Activated CD4-positive, CD25-positive, alpha-beta regulatory T cell (primary cell): ENCODE data around the gene CFAP58.

Experiments used
- DNase-seq, 4 experiments: peaks; one replicate each; lab custom pipeline; 2025; lab: John Stamatoyannopoulos, UW

Gene CFAP58, protein sequence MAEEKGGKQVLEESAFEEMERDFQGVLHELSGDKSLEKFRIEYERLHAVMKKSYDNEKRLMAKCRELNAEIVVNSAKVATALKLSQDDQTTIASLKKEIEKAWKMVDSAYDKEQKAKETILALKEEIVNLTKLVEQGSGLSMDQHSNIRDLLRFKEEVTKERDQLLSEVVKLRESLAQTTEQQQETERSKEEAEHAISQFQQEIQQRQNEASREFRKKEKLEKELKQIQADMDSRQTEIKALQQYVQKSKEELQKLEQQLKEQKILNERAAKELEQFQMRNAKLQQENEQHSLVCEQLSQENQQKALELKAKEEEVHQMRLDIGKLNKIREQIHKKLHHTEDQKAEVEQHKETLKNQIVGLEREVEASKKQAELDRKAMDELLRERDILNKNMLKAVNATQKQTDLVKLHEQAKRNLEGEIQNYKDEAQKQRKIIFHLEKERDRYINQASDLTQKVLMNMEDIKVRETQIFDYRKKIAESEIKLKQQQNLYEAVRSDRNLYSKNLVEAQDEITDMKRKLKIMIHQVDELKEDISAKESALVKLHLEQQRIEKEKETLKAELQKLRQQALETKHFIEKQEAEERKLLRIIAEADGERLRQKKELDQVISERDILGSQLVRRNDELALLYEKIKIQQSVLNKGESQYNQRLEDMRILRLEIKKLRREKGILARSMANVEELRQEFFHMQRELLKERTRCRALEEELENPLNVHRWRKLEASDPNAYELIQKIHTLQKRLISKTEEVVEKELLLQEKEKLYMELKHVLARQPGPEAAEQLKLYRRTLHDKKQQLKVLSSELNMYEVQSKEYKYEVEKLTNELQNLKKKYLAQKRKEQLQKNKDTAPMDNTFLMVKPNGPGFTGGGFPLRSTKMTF

GRCh38 chr10:104353325-104354048, at the start of gene CFAP58:
CFAP58 (plus strand) TSS chr10:104353833; CDS start chr10:104353898, 65 bp downstream.
- DNase-seq, result peak; percentile 68 to 75 (median 73)

- DNase-seq, result no peak
Measured at GRCh38 chr10:104304356-104304745, 49.3 kb upstream of the CFAP58 start.

GRCh38 chr10:104304927-104305326, 48.7 kb upstream of the CFAP58 start:
- DNase-seq, result no peak

- no peak for DNase-seq
Measured at GRCh38 chr10:104306897-104307296, 46.7 kb upstream of the CFAP58 start.

DNA sequence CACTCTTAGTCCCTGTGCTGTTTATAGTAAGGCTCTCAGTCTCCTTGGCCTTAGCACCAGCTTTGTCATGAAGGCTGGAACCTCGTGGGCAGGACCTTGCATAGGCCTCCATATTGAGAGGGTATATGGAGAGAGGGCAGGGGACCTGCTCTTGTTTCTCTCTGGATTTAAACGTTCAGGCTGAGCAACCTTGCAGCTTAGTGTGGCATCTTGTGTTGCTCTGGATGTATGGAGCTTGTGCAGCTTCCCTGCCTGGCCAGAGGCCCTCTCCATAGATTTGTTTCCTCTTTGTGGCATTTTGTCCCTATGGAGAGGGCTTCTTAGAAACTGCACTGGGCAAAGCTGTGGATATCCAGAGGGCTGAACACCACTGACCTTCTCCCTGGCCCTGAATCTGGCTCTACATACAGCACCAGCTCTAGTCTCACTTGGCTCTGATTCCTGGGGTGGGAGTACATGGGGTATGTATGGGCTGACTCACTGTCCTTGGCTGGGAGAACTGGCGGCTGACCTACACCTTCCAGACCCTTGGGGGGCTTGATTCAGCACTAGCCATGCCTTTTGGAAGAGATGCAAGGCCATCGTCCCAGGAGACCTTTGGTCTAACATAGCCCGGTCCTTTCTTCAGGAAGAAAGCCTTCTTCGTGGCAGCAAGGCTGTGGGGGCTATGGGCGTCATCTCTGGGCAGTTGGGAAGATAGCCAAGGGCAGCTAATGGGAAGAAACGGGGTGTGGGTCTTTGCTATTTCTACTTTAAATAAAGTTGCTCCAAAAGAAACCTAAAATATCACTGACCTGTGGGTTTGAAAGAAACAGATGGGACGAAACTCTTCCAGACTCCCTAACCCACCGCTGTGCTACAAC, 45.8 kb upstream of the CFAP58 start:
- no peak for DNase-seq

- DNase-seq, result no peak
Measured at GRCh38 chr10:104308439-104308903, 45.2 kb upstream of the CFAP58 start.

- DNase-seq, result no peak
Measured at GRCh38 chr10:104309980-104310978, 43.4 kb upstream of the CFAP58 start.

DNA sequence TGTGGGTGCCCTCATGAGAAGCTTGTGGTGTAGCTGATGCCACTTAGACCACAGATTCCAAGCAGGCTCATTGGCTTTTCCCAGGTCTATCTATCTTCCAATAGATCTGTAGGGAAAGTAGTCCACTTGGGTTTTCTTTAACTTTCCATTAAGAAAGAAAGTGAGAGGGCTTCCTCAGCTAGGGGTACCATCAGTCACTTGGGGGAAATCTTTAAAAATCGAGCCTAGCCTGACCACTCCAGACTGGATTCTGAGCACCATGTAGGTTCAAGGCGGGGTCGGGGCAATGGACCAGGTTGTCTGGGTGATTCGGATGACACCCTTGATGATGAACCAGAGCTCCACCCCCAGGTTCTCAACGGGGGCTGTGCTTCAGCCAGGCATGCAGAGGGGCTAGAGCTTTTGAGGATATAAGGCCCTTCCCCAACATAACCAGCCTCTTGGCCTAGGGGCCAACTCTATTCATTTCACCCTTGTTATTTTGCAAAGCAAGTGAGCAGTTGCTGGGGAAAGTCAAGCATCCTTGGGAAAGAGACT, 42.4 kb upstream of the CFAP58 start:
- no peak for DNase-seq

DNA sequence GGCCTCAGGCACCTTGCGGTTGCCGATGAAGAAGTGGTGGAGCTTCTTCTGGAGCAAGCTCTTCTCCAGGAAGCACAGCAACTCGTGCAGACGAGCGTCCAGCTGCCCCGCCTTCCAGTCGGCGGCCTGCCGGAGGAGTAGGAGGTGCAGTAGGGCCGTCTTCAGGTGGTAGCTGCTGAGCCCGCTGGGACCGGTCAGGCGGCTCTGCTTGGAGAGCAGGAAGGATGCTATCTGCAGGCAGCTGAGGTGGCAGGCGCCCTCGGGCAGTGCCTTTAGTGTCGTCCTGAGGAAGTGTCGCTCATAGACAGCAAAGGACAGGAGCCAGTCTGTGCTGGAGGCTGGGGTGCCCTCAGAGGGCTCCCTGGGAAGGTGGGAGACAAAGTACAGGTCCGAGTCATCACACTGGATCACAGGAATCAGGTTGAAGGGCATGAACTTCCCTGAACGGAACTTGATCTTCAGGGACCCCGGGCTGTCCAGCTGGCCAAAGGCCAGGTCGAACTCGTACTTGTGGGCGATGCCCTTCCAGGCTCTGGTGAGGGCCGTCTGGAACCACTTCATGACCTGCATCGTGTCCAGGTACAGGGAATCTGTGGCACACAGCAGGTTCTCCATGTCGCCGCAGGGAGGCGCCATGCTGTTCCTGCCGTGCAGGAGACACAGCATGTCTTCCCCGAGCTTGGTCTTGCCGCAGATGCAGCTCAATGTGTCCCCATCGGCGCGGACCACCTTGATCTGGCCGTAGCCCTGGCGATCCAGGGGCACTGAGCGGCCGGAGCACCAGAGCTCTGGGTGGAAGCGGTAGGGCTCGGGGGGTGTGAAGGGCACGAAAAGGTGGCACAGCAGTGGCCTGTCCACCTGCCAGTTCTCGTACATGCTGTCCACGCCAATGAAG, 38.8 kb upstream of the CFAP58 start:
- DNase-seq, result no peak

GRCh38 chr10:104315486-104315921, 38.1 kb upstream of the CFAP58 start:
- DNase-seq, result no peak

DNA sequence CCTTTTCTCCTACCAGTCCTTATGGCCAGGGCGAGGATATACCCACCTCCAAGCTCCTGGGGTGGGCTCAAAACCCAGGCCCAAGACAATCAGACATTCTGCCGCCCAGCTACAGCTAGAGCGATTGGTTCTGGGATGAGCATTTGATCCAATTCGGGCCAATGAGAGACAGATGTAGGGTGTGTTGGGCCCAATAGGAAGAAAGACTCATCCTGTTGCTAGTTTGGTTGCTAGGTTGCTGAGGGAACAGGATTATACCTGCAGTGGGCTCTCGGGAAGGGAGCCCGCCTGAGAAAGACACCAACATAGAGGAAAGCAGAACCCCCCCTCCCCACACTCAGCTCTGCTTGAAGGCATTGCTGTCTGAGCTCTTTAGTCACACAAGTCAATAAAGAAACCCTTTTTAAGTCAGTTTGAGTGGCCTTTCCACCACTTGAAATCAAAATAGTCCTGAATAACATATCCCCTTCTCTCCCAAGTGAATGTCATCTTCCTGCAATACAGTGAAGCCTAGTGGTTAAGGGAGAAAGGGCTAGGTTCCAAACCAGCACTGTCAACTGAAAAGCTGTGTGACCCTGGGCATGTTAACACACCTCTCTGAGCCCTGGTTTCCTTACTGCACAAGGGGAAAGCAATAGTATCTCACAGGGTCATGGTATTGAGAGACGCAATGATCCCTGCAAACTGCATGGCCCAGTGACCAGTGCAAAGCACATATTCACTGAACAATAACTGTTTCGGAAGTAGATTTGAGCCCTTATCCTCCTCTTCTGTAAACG, 37.1 kb upstream of the CFAP58 start:
- DNase-seq, result no peak

- no peak for DNase-seq
Measured at GRCh38 chr10:104317269-104317710, 36.3 kb upstream of the CFAP58 start.

- DNase-seq, result no peak
Measured at GRCh38 chr10:104317726-104318299, 35.8 kb upstream of the CFAP58 start.

- DNase-seq, result no peak
Measured at GRCh38 chr10:104318326-104318725, 35.3 kb upstream of the CFAP58 start.

- no peak for DNase-seq
Measured at GRCh38 chr10:104318810-104319741, 34.6 kb upstream of the CFAP58 start.

DNA sequence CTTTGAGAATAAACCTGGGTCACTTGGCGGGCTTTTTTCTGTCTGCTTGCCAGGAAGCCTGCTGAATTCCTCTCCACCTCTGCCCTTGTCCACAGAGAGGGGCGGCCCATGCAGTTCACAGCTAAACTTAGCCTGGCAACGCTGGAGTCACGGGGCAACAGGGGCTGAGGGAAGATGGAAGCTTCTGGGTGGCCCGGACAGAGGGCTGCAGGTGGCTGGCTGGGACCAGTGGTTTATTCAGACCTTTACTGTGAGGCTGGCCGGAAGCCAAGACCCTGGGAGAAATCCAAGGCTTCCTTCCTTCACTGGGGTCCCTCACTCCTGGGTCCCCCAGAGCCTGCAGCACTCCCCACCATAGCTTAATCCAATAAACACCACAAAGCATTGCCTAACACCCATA, 32.4 kb upstream of the CFAP58 start:
- no peak for DNase-seq
